Thymus (tissue), 11 donors: ENCODE measurements around the gene MED13L. TPM values are rescaled to one million over a fixed set of nuclear protein-coding genes. Genes with fewer than 3 reads are reported as not detected.
A peak's percentile ranks its signal among the peaks of the same experiment; 100 is the strongest.

Experiments
- DNase-seq, 9 donors: peaks; one replicate each; pipeline ENCODE4 v3.0.0-alpha.2; 2013; ENCODE audit warnings: low spot score in 9 of 9, low read depth in 6 of 9, missing footprints in 1 of 9
- H3K27ac ChIP-seq, 2 donors: one replicate each; pipeline ENCODE4 v1.5.1; 2013; ENCODE audit warnings: control low read depth in 1 of 2, low read depth in 1 of 2, low read length in 1 of 2, mild to moderate bottlenecking in 1 of 2, moderate library complexity in 1 of 2
- H3K27me3 ChIP-seq, 2 donors: one replicate each; pipeline ENCODE4 v1.5.1; 2013; ENCODE audit warnings: low read length in 1 of 2; ENCODE audit not compliant: control insufficient read depth in 2 of 2, insufficient read depth in 1 of 2
- H3K36me3 ChIP-seq, 2 donors: one replicate each; pipeline ENCODE4 v1.5.1; 2013; ENCODE audit warnings: low read length in 1 of 2, mild to moderate bottlenecking in 1 of 2, moderate library complexity in 1 of 2; ENCODE audit not compliant: control insufficient read depth in 2 of 2, insufficient read depth in 2 of 2
- H3K4me1 ChIP-seq, 2 donors: one replicate each; pipeline ENCODE4 v1.5.1; 2013; ENCODE audit warnings: low read length in 2 of 2; ENCODE audit not compliant: control insufficient read depth in 2 of 2, insufficient read depth in 2 of 2
- H3K4me3 ChIP-seq, 2 donors: one replicate each; pipeline ENCODE4 v1.5.1; 2013; ENCODE audit warnings: low read length in 2 of 2, control low read depth in 1 of 2, mild to moderate bottlenecking in 1 of 2
- H3K9me3 ChIP-seq, 2 donors: one replicate each; pipeline ENCODE4 v1.5.1; 2013; ENCODE audit warnings: low read length in 1 of 2, mild to moderate bottlenecking in 1 of 2; ENCODE audit not compliant: control insufficient read depth in 2 of 2, insufficient read depth in 1 of 2
- WGBS: extraction: QIAGEN DNeasy Blood & Tissue Kit; methylation state at CpG from one replicate; pipeline ENCODE4 v1.1.7; 2013; 5-methylcytosine and 5-hydroxymethylcytosine counted together
- polyA plus RNA-seq: library from polyadenylated mRNA; stranded (reverse); fragments of 200-250 nt; gene quantifications from one replicate; pipeline ENCODE4 v1.2.3, GENCODE V29; 2013
- total RNA-seq: library from RNA; stranded (reverse); fragments of 120-200 nt; gene quantifications from one replicate; pipeline ENCODE4 v1.2.4, GENCODE V29; 2013
- donor health status: healthy.

MED13L gene
- total and polyA plus RNA-seq, 2 donors, result 34.0 to 141 TPM

DNA sequence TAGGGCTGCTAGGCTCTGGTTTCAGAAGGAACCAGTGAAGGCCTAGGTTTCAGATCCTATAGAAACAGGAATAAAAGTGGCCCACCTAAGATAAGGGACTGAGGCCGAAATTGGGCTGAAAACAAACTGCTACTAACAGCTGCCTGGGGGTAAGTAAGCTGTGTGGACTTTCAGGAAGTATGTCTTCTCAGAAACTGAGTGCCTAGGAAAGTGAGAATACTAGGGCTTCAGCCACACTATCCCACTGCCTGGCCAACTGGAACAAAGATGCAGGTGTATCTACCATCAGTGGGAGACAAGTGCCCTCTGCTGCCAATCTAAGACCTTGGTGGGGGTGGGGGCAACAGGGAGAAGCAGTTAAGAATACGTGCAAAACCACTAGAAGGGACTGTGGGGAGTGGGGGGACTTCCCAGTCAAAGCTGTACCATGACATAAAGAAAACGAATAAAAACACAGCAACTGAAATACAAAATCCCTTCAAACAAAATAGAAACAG, 82.5 kb downstream of the MED13L start:
- 31% methylated on average over 3 of the region's 3 CpGs for WGBS
- Histone ChIP-seq H3K27ac (peak overlapping the region in 1 of 2 donors; percentile 44), H3K4me1 (peaks cover 9 to 12% of the 10 kb centered on the region in 2 donors), H3K4me3 (no peak overlapping the region), H3K9me3 (no peaks in the 10 kb centered on the region), H3K36me3 (peaks cover 2 to 3% of the 10 kb centered on the region in 2 donors), H3K27me3 (no peaks in the 10 kb centered on the region)
- DNase-seq, result peak in 8 of 9 donors; percentile 18 to 73 (median 43)

DNA sequence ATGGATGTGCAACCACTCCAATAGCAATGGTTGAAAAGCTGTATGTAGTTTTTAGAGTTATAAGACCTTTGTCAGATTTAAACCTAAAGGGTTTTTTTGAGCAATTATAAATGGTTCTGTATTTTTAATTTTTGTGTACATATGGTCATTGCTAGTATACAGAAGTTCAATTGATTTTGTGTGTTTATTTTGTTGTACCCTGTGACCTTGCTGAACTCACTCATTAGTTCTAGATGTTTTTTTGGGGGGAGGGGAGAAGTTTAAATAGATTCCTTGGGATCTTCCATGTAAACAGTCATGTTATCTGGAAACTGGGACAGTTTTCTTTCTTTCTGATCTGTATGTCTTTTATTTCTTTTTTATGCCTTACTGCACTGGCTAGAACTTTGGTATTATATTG, 87.8 kb downstream of the MED13L start:
- H3K36me3 ChIP-seq, result no peaks in the 10 kb centered on the region

DNA sequence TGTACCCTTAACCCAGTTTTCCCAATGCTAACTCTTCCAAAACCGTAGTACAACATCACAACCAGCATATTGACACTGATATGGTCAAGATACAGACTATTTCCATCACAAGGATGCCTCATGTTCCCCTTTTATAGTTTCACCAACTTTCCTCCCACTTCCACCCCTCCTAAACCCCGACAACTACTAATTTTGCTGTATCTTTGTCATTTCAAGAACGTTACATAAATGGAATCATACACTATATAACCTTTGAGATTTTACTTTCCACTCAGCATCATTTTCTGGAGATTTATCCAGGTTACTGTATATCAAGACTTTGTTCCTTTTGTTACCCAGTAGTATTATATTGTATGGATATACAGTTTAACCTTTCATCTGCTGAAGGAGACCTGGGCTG, 88.9 kb downstream of the MED13L start:
- Histone ChIP-seq H3K4me3 (no peak overlapping the region), H3K4me1 (peaks cover 2 to 3% of the 10 kb centered on the region in 2 donors)
- WGBS, result 90% methylated on average over 3 of the region's 3 CpGs

More for the DNA sequence above, 87.8 kb downstream of the MED13L start:
- Histone ChIP-seq H3K27me3 (no peaks in the 10 kb centered on the region), H3K27ac (no peak overlapping the region), H3K4me1 (peaks cover 2 to 4% of the 10 kb centered on the region in 2 donors), H3K4me3 (no peak overlapping the region), H3K9me3 (no peaks in the 10 kb centered on the region)
- no peak for DNase-seq

DNA sequence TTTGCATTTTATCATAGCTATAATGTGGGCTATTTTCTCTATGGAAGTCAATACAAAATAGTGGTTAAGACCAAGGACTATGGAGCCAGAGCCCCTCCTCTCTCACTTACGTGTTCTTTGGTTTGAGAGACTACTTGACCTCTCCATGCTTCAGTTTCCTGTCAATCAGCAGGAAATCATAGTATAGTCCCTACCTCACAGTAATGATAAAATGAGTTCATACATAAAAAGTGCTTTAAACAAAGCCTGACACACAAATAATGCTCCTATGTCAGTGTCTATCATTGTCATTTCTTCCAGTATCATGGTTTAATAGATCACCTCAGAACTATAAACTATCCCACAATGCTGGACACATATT, 90.4 kb downstream of the MED13L start:
- no peak overlapping the region for H3K4me3 ChIP-seq
- no peaks in the 10 kb centered on the region for H3K36me3 ChIP-seq
- H3K27ac ChIP-seq, result no peak overlapping the region
- DNase-seq, result no peak
- H3K4me1 ChIP-seq, result peaks cover 2 to 3% of the 10 kb centered on the region in 2 donors
- 72% methylated on average over 1 of the region's 1 CpG for WGBS
- no peaks in the 10 kb centered on the region for H3K9me3 ChIP-seq
- H3K27me3 ChIP-seq, result no peaks in the 10 kb centered on the region

More for the DNA sequence above, 88.9 kb downstream of the MED13L start:
- Histone ChIP-seq H3K27ac (no peak overlapping the region), H3K36me3 (no peaks in the 10 kb centered on the region), H3K27me3 (no peaks in the 10 kb centered on the region), H3K9me3 (no peaks in the 10 kb centered on the region)
- no peak for DNase-seq

DNA sequence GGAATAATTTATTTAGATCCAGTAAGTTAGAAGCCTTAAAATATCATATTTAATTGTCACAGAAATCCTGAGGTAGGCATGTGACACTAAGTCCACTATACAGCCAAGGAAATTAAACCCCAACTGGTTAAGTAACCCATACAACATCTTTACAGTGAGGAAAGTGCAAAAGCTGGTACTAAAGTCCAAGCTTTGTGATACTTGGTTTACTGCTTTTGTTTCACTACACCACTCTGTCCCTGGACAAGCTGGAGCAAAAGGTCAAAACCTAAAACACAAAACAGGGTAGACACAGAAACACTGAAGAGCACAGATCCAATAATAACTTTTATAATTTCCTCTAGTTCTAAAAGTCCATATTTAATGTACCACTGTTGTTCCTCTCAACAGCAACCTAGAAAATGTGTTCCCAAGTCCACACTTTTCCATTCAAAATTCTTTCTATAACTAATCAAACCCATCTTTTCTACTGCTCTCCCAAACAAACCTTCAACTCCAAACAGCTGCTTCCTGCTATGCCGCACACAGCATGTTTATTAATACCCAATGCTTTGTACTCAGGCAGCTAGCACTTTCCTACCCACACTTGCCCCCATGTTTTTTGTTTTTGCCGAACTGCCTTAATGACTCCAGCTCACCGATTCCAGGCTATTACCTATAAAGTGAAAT, 90.9 kb downstream of the MED13L start:
- Histone ChIP-seq H3K36me3 (no peaks in the 10 kb centered on the region), H3K9me3 (no peaks in the 10 kb centered on the region), H3K4me3 (no peak overlapping the region), H3K27ac (no peak overlapping the region), H3K27me3 (no peaks in the 10 kb centered on the region), H3K4me1 (peaks cover 2 to 3% of the 10 kb centered on the region in 2 donors)
- DNase-seq, result no peak
- 68% methylated on average over 3 of the region's 3 CpGs for WGBS

DNA sequence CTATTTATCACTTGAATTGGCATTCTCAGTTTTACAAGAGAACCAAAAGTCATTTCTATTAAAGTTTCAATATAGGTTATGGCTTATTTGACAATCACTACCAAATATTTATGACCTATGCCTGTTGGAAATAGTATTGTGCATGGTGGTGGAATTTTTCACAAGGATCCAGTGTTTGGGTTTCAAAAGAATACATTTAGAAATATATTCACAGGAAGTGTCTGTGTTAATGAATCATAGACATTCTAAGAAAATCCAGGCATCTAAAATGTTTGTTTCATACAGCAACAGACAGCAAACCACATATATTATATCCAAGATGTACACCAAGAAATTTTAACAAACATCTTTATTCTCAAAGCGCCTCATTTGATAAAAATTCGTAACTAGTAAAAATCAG, 92.7 kb downstream of the MED13L start:
- Histone ChIP-seq H3K4me1 (peaks cover 2 to 3% of the 10 kb centered on the region in 2 donors), H3K4me3 (no peak overlapping the region), H3K27me3 (no peaks in the 10 kb centered on the region), H3K9me3 (no peaks in the 10 kb centered on the region), H3K27ac (no peak overlapping the region), H3K36me3 (peaks cover 0 to 2% of the 10 kb centered on the region in 2 donors)
- over 99% methylated on average over 2 of the region's 2 CpGs for WGBS
- DNase-seq, result no peak

DNA sequence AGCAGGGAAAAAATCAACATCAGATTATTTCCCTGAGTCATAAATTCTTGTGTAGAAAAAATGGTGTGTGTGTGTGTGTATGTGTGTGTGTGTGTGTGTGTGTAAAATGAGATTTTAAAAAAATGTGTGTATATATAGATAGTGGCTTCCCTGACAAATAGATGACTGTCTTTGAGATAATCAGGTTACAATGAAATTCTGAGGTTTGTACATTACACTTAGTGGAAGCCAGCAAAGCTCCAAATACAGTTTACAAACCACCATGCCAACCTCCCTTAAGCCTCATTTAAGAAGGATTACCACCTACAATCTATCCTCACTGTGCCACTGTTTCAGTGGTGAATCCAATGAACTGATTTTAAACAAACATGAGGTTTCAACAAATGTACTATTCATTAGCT, 93.8 kb downstream of the MED13L start:
- Histone ChIP-seq H3K27ac (no peak overlapping the region), H3K36me3 (peaks cover 0 to 2% of the 10 kb centered on the region in 2 donors), H3K9me3 (no peaks in the 10 kb centered on the region), H3K4me3 (no peak overlapping the region), H3K27me3 (no peaks in the 10 kb centered on the region), H3K4me1 (peaks cover 2 to 3% of the 10 kb centered on the region in 2 donors)
- DNase-seq, result no peak

DNA sequence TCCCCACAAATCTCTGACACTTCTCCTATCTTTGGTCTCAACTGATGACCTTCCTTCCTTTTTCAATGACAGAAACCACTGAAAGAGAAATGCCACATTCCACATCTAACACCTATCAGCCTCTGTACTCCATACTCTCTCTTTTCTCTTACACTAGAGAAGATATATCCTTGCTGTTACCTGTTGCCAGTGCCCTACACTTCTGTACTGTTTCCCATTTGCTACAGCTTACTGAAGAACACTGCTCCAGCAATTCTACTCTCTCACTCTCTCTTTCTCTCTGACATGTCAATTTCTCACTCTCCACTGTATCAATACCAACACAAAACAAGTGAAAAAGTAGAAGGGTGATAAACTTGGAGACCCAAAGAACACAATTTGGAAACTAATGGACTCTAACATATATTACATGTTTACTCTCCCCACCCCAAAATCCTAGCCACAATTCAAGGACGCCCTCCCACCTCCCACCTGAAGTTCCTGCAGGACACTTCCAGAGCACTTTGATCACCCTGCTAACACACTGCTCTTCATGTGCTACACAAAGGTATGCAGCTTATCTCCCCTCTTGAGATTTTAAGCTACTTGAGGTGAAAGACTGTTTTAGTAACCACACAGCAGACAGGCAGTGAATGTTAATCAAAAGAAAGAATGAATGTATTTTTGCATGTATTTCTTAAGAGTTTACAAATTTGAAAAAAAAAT, 95.0 kb downstream of the MED13L start:
- Histone ChIP-seq H3K27me3 (no peaks in the 10 kb centered on the region), H3K27ac (no peak overlapping the region), H3K9me3 (no peaks in the 10 kb centered on the region), H3K36me3 (peaks cover 0 to 2% of the 10 kb centered on the region in 2 donors), H3K4me1 (peaks cover 2 to 3% of the 10 kb centered on the region in 2 donors), H3K4me3 (no peak overlapping the region)
- DNase-seq, result no peak
- WGBS, result 91% methylated on average over 1 of the region's 1 CpG

DNA sequence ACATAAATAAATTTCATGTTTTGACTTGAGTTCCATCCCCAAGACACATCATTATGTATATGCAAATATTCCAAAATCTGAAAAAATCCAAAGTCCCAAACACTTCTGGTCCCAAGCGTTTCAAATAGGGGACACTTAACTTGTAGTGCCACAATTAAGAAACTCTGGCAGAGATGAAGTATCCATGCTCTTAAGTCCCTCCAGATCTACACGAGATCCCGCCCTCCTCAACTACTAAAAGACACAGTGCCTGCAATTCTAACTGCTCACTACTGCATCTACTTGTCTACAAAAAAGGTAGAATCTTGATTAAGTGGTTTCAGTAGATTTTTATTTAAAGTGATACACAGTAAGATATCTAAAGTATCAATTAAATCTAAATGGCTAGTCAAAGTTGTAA, 97.0 kb downstream of the MED13L start:
- H3K4me3 ChIP-seq, result no peak overlapping the region
- no peak overlapping the region for H3K27ac ChIP-seq
- DNase-seq, result no peak
- no peaks in the 10 kb centered on the region for H3K4me1 ChIP-seq
- H3K27me3 ChIP-seq, result no peaks in the 10 kb centered on the region
- peaks cover 0 to 2% of the 10 kb centered on the region in 2 donors for H3K36me3 ChIP-seq
- 97% methylated on average over 3 of the region's 3 CpGs for WGBS
- no peaks in the 10 kb centered on the region for H3K9me3 ChIP-seq
